Stimulated activated CD8-positive, alpha-beta memory T cell treated with anti-CD3 and anti-CD28 coated beads, Interleukin-4, amount 100 ng/mL, for 1 hour (primary cell): Measurements from ENCODE around the gene CALML3.

Experiments used
- DNase-seq, 2 donors: peaks; one replicate each; pipeline ENCODE4 v3.0.0-alpha.2; 2020; ENCODE audit warnings: low read depth in 2 of 2, low spot score in 1 of 2

The CALML3 gene

GRCh38 chr10:5523796-5524574 is 776 bp upstream of the CALML3 start:
- DNase-seq = no peak

GRCh38 chr10:5525561-5526341 is 990 bp downstream of the CALML3 start:
- DNase-seq = no peak

GRCh38 chr10:5526691-5527331 is 2.0 kb downstream of the CALML3 start:
- DNase-seq = no peak

- DNase-seq = no peak
These were observed 2.8 kb downstream of the CALML3 start for GRCh38 chr10:5527332-5528200.

GRCh38 chr10:5528989-5529701 is 4.4 kb downstream of the CALML3 start:
- DNase-seq = no peak

GRCh38 chr10:5529702-5530411 is 5.1 kb downstream of the CALML3 start:
- DNase-seq = no peak

GRCh38 chr10:5530412-5530806 is 5.6 kb downstream of the CALML3 start:
- DNase-seq = no peak

- no peak for DNase-seq
These were observed 6.2 kb downstream of the CALML3 start for GRCh38 chr10:5530846-5531557.

GRCh38 chr10:5531558-5532306 is 7.0 kb downstream of the CALML3 start:
- DNase-seq = no peak

- no peak for DNase-seq
These were observed 7.5 kb downstream of the CALML3 start for GRCh38 chr10:5532307-5532605.

- DNase-seq = no peak
These were observed 7.9 kb downstream of the CALML3 start for GRCh38 chr10:5532618-5533097.

GRCh38 chr10:5533098-5533731 is 8.5 kb downstream of the CALML3 start:
- DNase-seq = no peak

- DNase-seq = no peak
These were observed 9.5 kb downstream of the CALML3 start for GRCh38 chr10:5534051-5534821.

GRCh38 chr10:5534880-5535856 is 10.4 kb downstream of the CALML3 start:
- no peak for DNase-seq

GRCh38 chr10:5536486-5537081 is 11.8 kb downstream of the CALML3 start:
- DNase-seq = no peak

GRCh38 chr10:5537684-5538083 is 12.9 kb downstream of the CALML3 start:
- DNase-seq = no peak
